K562 (cell line): ENCODE measurements around the gene NAPB. TPM values are rescaled to one million over a fixed set of nuclear protein-coding genes. Genes with fewer than 3 reads are reported as not detected.

ENCODE experiments used
- DPF2 ChIP-seq: fragments of 450-650 bp; IDR thresholded peaks from 2 replicates; pipeline ENCODE4 v1.6.1; 2016
- EHMT2 ChIP-seq: fragments of 450-650 bp; IDR thresholded peaks from 2 replicates; pipeline ENCODE4 v1.6.1; 2018; ENCODE audit warnings: antibody characterized with exemption
- HMGXB4 ChIP-seq: sonication (generic); formaldehyde crosslinking; IDR thresholded peaks from 2 replicates; pipeline ENCODE4 v1.8.1; 2023; ENCODE audit warnings: mild to moderate bottlenecking, missing genetic modification reagents
- MAFK ChIP-seq: IDR thresholded peaks from 2 replicates; pipeline ENCODE4 v1.6.1; 2011; ENCODE audit warnings: low read length, improper control_type of control experiment
- MCM3 ChIP-seq: fragments of 450-650 bp; IDR thresholded peaks from 2 replicates; pipeline ENCODE4 v1.6.1; 2016
- MTF1 ChIP-seq: fragments of 250-450 bp; sonication (Bioruptor Pico); IDR thresholded peaks from 2 replicates; pipeline ENCODE4 v1.9.0; 2021; ENCODE audit warnings: moderate library complexity, mild to moderate bottlenecking, inconsistent platforms, borderline replicate concordance
- NCOR1 ChIP-seq: fragments of 450-650 bp; IDR thresholded peaks from 2 replicates; pipeline ENCODE4 v1.6.1; 2016; ENCODE audit warnings: mild to moderate bottlenecking, moderate library complexity
- NR2C1 ChIP-seq, 2 experiments: fragments of 450-650 bp; IDR thresholded peaks; 2 replicates each; pipeline ENCODE4 v1.6.1; 2017; ENCODE audit warnings: mild to moderate bottlenecking in 2 of 2, antibody characterized with exemption in 1 of 2, inconsistent platforms in 1 of 2, missing compliant biosample characterization in 1 of 2, missing genetic modification characterization in 1 of 2
- POLR2AphosphoS5 ChIP-seq: IDR thresholded peaks from 2 replicates; pipeline ENCODE4 v1.6.1; 2011; ENCODE audit warnings: mild to moderate bottlenecking, low read depth, low read length, moderate library complexity; ENCODE audit not compliant: control insufficient read depth, insufficient read depth
- RUNX1 ChIP-seq: sonication (generic); IDR thresholded peaks from 2 replicates; pipeline ENCODE4 v1.6.1; 2016; ENCODE audit warnings: antibody characterized with exemption, low read depth
- USF2 ChIP-seq: sonication (generic); formaldehyde crosslinking; IDR thresholded peaks from 2 replicates; pipeline ENCODE4 v1.5.0; 2020; ENCODE audit warnings: missing genetic modification reagents
- ZBTB40 ChIP-seq, 2 experiments: fragments of 450-650 bp in 1 of 2; sonication (generic) in 1 of 2; formaldehyde crosslinking in 1 of 2; IDR thresholded peaks; 2 replicates each; pipeline versions ENCODE4 v1.7.1 to v1.9.0; 2016 to 2022; ENCODE audit warnings: inconsistent platforms in 1 of 2, mild to moderate bottlenecking in 1 of 2, missing genetic modification reagents in 1 of 2
- ZFX ChIP-seq: sonication (generic); formaldehyde crosslinking; IDR thresholded peaks from 2 replicates; pipeline ENCODE4 v1.8.0; 2022; ENCODE audit warnings: mild to moderate bottlenecking, missing genetic modification reagents, moderate library complexity
- ZKSCAN1 ChIP-seq: fragments of 150-350 bp; IDR thresholded peaks from 2 replicates; pipeline ENCODE4 v1.6.1; 2016; ENCODE audit warnings: low read depth, low read length
- ZNF445 ChIP-seq: fragments of 250-450 bp; sonication (Bioruptor Pico); IDR thresholded peaks from 2 replicates; pipeline ENCODE4 v1.4.0; 2020; ENCODE audit warnings: low read depth, mild to moderate bottlenecking, moderate library complexity
- polyA plus RNA-seq, 8 experiments: library from polyadenylated mRNA; depleted of rRNA in 4 of 8; stranded (reverse) in 5 of 8; unstranded in 3 of 8; fragments of >200 nt; fragmentation: Nextera tagmentation in 2 of 8; fragmentation: Illumina TruSeq in 1 of 8; extraction: Ambion mirVana in 2 of 8; extraction: Trizol in 1 of 8; gene quantifications; 2 replicates each; pipeline versions ENCODE4 v1.2.1 to v1.2.3, GENCODE V29; 2011 to 2014; ENCODE audit warnings: inconsistent platforms in 1 of 8, missing spikeins in 1 of 8
- total RNA-seq, 7 experiments: library from RNA; depleted of rRNA in 6 of 7; stranded (reverse); fragments of >200 nt in 6 of 7; fragmentation: Illumina TruSeq in 2 of 7; extraction: Trizol in 2 of 7; gene quantifications; 2 replicates each; pipeline versions ENCODE4 v1.2.1 to v1.2.3, GENCODE V29; 2011 to 2021; ENCODE audit warnings: low replicate concordance in 1 of 7

NAPB gene
- total and polyA plus RNA-seq, 9 of the 15 experiments (the other 6 are each of a cell fraction or from before 2014, with no cell fraction given) = 1.4 to 7.7 (median 5.2) TPM

GRCh38 chr20:23420943-23421931 lies at the start of gene NAPB (continued):
- TF ChIP-seq HMGXB4 (peak; percentile 57; the same call in 1 of the 2 replicates), ZNF445 (CRISPR knock-in tag) (no peak), ZFX (CRISPR knock-in tag) (peak; percentile 64), EHMT2 (no peak), ZBTB40 (IDR thresholded peaks at IDR 0.05) (no peak), ZBTB40 (CRISPR knock-in tag; IDR thresholded peaks at IDR 0.05) (no peak), ZKSCAN1 (no peak), RUNX1 (no peak), MAFK (no peak), MTF1 (CRISPR knock-in tag) (no peak), NR2C1 (IDR thresholded peaks at IDR 0.05) (no peak), NR2C1 (tag; IDR thresholded peaks at IDR 0.05) (0 out of 2 replicates have a peak, but pooled peaks have one; percentile 37), NCOR1 (no peak), MCM3 (no peak), USF2 (CRISPR knock-in tag) (no peak), DPF2 (no peak), POLR2AphosphoS5 (peak; percentile 61)
